H1 (cell line): ENCODE results near the gene MAP2K1. TPM values are rescaled to one million over a fixed set of nuclear protein-coding genes. Genes with fewer than 3 reads are reported as not detected.

Experiments used
- HDAC2 ChIP-seq, 2 experiments: fragments of 300-600 bp in 1 of 2; sonication (generic) in 1 of 2; IDR thresholded peaks; 2 replicates each; pipeline ENCODE4 v1.6.1; 2011 to 2012; ENCODE audit warnings: low read depth in 2 of 2, low read length in 2 of 2, mild to moderate bottlenecking in 2 of 2, moderate library complexity in 2 of 2, borderline replicate concordance in 1 of 2, inconsistent platforms in 1 of 2
- KDM5A ChIP-seq: fragments of 200-600 bp; IDR thresholded peaks from 2 replicates; pipeline ENCODE4 v1.7.1; 2012; ENCODE audit warnings: mild to moderate bottlenecking, low read length, inconsistent platforms, mixed read lengths
- NANOG ChIP-seq: IDR thresholded peaks from 2 replicates; pipeline ENCODE4 v1.6.1; 2011; ENCODE audit warnings: low read length, low read depth, mild to moderate bottlenecking, inconsistent platforms; ENCODE audit not compliant: insufficient read depth, poor library complexity, severe bottlenecking
- SP1 ChIP-seq: IDR thresholded peaks from 2 replicates; pipeline ENCODE4 v1.6.1; 2011; ENCODE audit warnings: low read depth, low read length
- SP2 ChIP-seq: IDR thresholded peaks from 2 replicates; pipeline ENCODE4 v1.6.1; 2012; ENCODE audit warnings: mild to moderate bottlenecking, low read length, inconsistent platforms
- TBP ChIP-seq: IDR thresholded peaks from 2 replicates; pipeline ENCODE4 v1.6.1; 2011; ENCODE audit warnings: low read depth, low read length, improper control_type of control experiment
- polyA plus RNA-seq, 7 experiments: library from polyadenylated mRNA; depleted of rRNA in 3 of 7; stranded (reverse) in 5 of 7; unstranded in 2 of 7; fragments of >200 nt in 5 of 7; fragments of 200-250 nt in 2 of 7; gene quantifications; 1 replicate in 5 of 7; 2 replicates in 1 of 7; 4 replicates in 1 of 7; pipeline versions ENCODE4 v1.2.1 to v1.2.3, GENCODE V29; 2011 to 2013; ENCODE audit warnings: missing spikeins in 2 of 7, mixed read lengths in 2 of 7
- total RNA-seq: library from RNA; stranded (reverse); fragmentation: NEBNext Ultra II Directional; extraction: Animal tissue kit (Norgen Biotek cat#: 25700); gene quantifications from 2 replicates; pipeline ENCODE4 v1.2.1, GENCODE V29; 2021

The MAP2K1 gene
- total and polyA plus RNA-seq, 2 of the 8 experiments (the other 6 are each of a cell fraction or from before 2014, with no cell fraction given), result 54.7 to 78.2 TPM

GRCh38 chr15:66430627-66431255 lies 44.0 kb downstream of the MAP2K1 start (continued):
- TF ChIP-seq SP2 (no peak), HDAC2 (IDR thresholded peaks at IDR 0.05; ENCODE audit: borderline replicate concordance in 1 of 2, low read depth in 2 of 2, low read length in 2 of 2) (no peak), KDM5A (no peak), NANOG (no peak), SP1 (no peak), TBP (no peak)
